C4-2B (cell line): ENCODE data around the gene HSD17B4.
"Not testable (repeated sequence)": the region's sequence is repeated elsewhere in the genome, so short reads cannot be mapped to it uniquely, and the experiment has no call there.

ENCODE experiments used
- H3K27ac ChIP-seq: fragments of 450-650 bp; 2 replicates; pipeline ENCODE4 v1.5.1; 2017
- ZFX ChIP-seq: fragments of 450-650 bp; IDR thresholded peaks from 2 replicates; pipeline ENCODE4 v1.6.1; 2017
- TF ChIP-seq, protein P1 (sequence below): fragments of 450-650 bp; conservative IDR thresholded peaks from 2 replicates; pipeline ENCODE4 v1.5.1; 2017; ENCODE audit warnings: mild to moderate bottlenecking

HSD17B4 gene

GRCh38 chr5:119427060-119427459 is 25.2 kb upstream of the HSD17B4 start:
- TF ChIP-seq, protein P1, sequence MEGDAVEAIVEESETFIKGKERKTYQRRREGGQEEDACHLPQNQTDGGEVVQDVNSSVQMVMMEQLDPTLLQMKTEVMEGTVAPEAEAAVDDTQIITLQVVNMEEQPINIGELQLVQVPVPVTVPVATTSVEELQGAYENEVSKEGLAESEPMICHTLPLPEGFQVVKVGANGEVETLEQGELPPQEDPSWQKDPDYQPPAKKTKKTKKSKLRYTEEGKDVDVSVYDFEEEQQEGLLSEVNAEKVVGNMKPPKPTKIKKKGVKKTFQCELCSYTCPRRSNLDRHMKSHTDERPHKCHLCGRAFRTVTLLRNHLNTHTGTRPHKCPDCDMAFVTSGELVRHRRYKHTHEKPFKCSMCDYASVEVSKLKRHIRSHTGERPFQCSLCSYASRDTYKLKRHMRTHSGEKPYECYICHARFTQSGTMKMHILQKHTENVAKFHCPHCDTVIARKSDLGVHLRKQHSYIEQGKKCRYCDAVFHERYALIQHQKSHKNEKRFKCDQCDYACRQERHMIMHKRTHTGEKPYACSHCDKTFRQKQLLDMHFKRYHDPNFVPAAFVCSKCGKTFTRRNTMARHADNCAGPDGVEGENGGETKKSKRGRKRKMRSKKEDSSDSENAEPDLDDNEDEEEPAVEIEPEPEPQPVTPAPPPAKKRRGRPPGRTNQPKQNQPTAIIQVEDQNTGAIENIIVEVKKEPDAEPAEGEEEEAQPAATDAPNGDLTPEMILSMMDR = no peak
- TF ChIP-seq ZFX = no peak
- H3K27ac ChIP-seq = no peak overlapping the region

DNA sequence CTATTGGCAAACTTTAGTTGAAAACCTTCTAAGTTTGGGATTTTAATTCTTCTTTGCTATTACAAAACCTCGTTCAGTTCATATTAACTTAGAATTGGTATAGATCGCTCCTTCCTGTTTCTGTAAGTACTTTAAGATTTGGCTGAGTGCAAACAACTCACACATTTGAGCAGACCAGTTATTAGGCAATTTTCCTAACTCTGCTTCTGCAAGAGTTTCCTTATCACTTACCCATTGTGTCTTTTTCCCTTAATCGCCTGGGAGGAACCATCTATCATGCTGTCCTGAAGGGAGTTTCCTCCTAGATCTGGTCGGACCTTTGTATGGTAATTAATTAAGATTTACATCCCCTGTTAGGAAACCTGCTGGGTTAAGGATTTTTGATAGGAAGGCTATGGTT is 24.7 kb upstream of the HSD17B4 start:
- not testable (repeated sequence) for H3K27ac ChIP-seq

DNA sequence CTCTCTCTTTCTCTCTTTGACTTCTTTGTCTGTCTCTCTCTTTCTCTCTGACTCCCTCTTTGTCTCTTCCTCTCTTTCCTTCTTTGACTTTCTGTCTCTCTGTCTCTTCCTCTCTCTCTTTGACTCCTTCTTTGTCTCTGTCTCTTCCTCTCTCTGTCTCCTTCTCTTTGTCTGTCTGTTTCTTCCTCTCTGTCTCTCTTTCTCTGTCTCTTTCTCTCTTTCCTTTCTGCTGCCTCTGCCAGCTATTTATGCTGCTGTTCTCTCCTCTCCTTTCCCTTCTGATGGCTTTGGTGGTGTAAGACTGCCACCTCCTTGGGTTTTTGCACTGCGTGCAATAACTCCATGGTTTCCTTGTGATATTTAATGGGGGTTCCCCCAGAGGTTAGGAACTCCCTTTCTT is 24.1 kb upstream of the HSD17B4 start:
- H3K27ac ChIP-seq = not testable (repeated sequence)

GRCh38 chr5:119428574-119428973 is 23.7 kb upstream of the HSD17B4 start:
- H3K27ac ChIP-seq = not testable (repeated sequence)

DNA sequence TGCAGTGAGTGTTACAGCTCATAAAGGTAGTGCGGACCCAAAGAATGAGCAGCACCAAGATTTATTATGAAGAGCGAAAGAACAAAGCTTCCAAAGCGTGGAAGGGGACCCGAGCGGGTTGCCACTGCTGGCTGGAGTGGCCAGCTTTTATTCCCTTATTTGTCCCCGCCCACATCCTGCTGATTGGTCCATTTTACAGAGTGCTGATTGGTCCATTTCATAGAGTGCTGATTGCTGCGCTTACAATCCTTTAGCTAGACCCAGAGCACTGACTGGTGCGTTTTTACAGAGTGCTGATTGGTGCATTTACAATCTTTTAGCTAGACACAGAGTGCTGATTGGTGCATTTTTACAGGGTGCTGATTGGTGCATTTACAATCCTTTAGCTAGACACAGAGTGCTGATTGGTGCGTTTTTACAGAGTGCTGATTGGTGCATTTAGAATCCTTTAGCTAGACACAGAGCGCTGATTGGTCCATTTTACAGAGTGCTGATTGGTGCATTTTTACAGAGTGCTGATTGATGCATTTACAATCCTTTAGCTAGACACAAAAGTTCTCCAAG is 19.5 kb upstream of the HSD17B4 start:
- H3K27ac ChIP-seq = not testable (repeated sequence)

- TF ChIP-seq, protein P1 = peak; percentile 50
- no peak for TF ChIP-seq ZFX
- no peak overlapping the region for H3K27ac ChIP-seq
Observed at GRCh38 chr5:119435436-119436132, 16.7 kb upstream of the HSD17B4 start.

DNA sequence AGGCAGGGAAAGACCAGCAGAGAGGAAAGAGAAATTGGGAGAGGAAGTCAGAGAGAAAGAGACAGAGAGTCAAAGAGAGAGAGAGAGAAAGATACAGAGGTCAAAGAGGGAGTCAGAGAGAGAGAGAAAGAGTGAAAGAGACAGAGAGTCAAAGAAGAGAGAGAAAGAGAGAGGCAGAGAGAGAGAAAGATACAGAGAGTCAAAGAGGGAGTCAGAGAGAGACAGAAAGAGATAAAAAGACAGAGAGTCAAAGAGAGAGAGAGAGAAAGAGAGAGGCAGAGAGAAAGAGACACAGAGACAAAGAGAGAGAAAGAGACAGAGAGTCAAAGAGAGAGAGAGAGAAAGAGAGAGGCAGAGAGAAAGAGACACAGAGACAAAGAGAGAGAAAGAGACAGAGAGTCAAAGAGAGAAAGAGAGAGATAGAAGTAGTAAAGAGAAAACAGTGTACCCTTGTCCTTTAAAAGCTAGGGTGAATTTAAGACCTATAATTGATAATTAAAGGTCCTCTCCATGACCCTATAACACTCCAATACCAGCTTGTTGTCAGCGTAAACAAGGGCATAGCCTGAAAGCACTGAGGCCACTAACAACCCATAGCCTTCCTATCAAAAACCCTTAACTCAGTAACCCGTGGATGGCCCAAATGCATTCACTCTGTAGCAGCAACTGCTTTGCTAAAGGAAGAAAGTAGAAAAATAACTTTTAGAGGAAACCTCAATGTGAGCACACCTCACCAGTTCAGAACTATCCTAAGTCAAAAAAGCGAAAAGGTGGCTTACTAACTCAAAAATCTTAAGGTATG is 14.3 kb upstream of the HSD17B4 start:
- H3K27ac ChIP-seq = not testable (repeated sequence)

DNA sequence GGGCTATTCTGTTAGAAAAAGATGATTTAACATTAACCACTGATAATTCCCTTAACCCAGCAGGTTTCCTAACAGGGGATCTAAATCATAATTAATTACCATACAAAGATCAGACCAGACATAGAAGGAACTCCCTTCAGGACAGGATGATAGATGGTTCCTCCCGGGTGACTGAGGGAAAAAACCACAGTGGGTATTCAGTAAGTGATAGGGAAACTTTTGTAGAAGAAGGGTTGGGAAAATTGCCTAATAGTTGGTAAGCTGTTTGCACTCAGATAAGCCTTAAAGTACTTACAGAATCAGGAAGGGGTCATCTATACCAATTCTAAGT is 13.7 kb upstream of the HSD17B4 start:
- not testable (repeated sequence) for H3K27ac ChIP-seq

DNA sequence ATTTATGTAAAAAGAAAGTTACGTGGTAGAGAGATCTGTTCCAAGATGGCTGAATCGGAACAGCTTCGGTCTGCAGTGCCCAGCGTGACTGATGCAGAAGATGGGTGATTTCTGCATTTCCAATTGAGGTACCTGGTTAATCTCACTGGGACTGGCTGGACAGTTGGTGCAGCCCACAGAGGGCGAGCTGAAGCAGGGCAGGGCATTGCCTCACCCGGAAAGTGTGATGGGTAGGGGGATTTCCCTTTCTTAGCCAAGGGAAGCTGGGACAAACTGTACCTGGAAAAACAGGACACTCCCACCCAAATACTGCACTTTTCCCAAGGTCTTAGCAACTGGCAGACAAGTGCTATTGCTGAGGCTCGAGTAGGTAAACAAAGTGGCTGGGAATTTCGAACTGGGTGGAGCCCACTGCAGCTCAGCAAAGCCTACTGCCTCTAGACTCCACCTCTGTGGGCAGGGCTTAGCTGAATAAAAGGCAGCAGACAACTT is 13.1 kb upstream of the HSD17B4 start:
- H3K27ac ChIP-seq = no peak overlapping the region
- TF ChIP-seq, protein P1 = no peak

DNA sequence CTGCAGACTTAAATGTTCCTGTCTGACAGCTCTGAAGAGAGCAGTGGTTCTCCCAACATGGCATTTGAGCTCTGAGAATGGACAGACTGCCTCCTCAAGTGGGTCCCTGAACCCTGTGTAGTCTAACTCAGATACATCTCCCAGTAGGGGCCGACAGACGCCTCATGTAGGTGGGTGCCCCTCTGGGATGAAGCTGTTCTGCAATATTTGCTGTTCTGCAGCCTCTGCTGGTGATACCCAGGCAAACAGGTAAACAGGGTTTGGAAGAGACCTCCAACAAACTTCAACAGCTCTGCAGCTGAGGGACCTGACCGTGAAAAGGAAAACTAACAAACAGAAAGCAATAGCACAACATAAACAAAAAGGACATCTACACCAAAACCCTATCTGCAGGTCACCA is 12.7 kb upstream of the HSD17B4 start:
- 0 out of 2 replicates have a peak, but pooled peaks have one; percentile 10 for TF ChIP-seq ZFX
- H3K27ac ChIP-seq = not testable (repeated sequence)

- not testable (repeated sequence) for H3K27ac ChIP-seq
Observed at GRCh38 chr5:119444643-119445042, 7.7 kb upstream of the HSD17B4 start.

DNA sequence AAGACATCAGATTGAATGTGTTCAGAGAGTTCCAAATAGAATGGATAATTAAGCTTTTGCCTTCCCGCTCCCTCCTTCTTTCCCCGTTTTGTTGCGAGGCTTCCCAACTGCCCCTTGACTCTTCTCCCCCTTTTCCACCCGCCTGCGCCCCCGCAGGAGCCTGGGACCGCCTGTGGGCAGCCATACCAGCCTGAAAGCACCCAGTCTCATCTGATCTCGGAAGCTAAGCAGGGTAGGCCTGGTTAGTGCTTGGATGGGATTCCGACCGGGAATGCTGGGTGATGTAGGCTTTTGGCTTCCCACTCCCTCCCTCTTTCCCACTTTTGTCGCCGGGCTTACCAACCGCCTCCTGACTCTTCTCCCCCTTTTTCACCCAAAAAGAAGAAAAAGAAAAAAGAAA is 6.8 kb upstream of the HSD17B4 start:
- TF ChIP-seq, protein P1 = no peak
- TF ChIP-seq ZFX = no peak
- H3K27ac ChIP-seq = no peak overlapping the region
